Activated T-cell treated with anti-CD3 and anti-CD28 coated beads, Interleukin-2, amount 50 U/mL, for 4 hours (primary cell): ENCODE data around the gene RAB11FIP5. TPM values are rescaled to one million over a fixed set of nuclear protein-coding genes. Genes with fewer than 3 reads are reported as not detected.

Source experiments
- ATAC-seq, 2 donors: fragments of 200-7000 bp; cut with Tn5 transposase; one replicate each; pipeline ENCODE4 v1.10.0; 2021
- DNase-seq: peaks from one replicate; pipeline ENCODE4 v3.0.0-alpha.2; 2020
- H3K27me3 Mint-ChIP-seq: one replicate; pipeline ENCODE4 v1.8.0; 2021; ENCODE audit warnings: low read depth, mixed read lengths
- H3K36me3 Mint-ChIP-seq: one replicate; pipeline ENCODE4 v1.8.0; 2022; ENCODE audit warnings: mixed read lengths; ENCODE audit not compliant: insufficient read depth
- H3K4me1 Mint-ChIP-seq: one replicate; pipeline ENCODE4 v1.8.0; 2021; ENCODE audit warnings: low read depth, mixed read lengths
- H3K4me3 Mint-ChIP-seq: one replicate; pipeline ENCODE4 v1.8.0; 2021; ENCODE audit warnings: mild to moderate bottlenecking, moderate library complexity, mixed read lengths
- H3K9me3 Mint-ChIP-seq: one replicate; pipeline ENCODE4 v1.8.0; 2021; ENCODE audit warnings: mixed read lengths
- total RNA-seq, 3 donors: library from RNA; stranded (reverse); gene quantifications; one replicate each; pipeline ENCODE4 v1.2.1, GENCODE V29; 2021

RAB11FIP5 gene
- total RNA-seq, 3 donors from 2014 or later = 4.6 to 5.1 (median 5.0) TPM

GRCh38 chr2:73031095-73031678 lies 81.6 kb downstream of the RAB11FIP5 start:
- Mint-ChIP-seq H3K36me3 (no peaks in the 10 kb centered on the region), H3K9me3 (no peaks in the 10 kb centered on the region), H3K4me1 (no peaks in the 10 kb centered on the region), H3K4me3 (no peak overlapping the region), H3K27me3 (no peaks in the 10 kb centered on the region)
- ATAC-seq = no peak
- no peak for DNase-seq

- no peak overlapping the region for H3K4me3 Mint-ChIP-seq
- H3K4me1 Mint-ChIP-seq = no peaks in the 10 kb centered on the region
- ATAC-seq (no peak), DNase-seq (no peak)
- H3K9me3 Mint-ChIP-seq = no peaks in the 10 kb centered on the region
- H3K36me3 Mint-ChIP-seq = peaks cover 2% of the 10 kb centered on the region
- no peaks in the 10 kb centered on the region for H3K27me3 Mint-ChIP-seq
Observed at GRCh38 chr2:73028841-73029240, 83.9 kb downstream of the RAB11FIP5 start.

- H3K36me3 Mint-ChIP-seq = peaks cover 7% of the 10 kb centered on the region
- ATAC-seq = no peak
- H3K9me3 Mint-ChIP-seq = no peaks in the 10 kb centered on the region
- H3K4me3 Mint-ChIP-seq = no peak overlapping the region
- no peaks in the 10 kb centered on the region for H3K27me3 Mint-ChIP-seq
- no peak for DNase-seq
- H3K4me1 Mint-ChIP-seq = no peaks in the 10 kb centered on the region
Observed at GRCh38 chr2:73027340-73027739, 85.4 kb downstream of the RAB11FIP5 start.

GRCh38 chr2:73023497-73023896 lies 89.3 kb downstream of the RAB11FIP5 start:
- H3K4me1 Mint-ChIP-seq = no peaks in the 10 kb centered on the region
- no peaks in the 10 kb centered on the region for H3K9me3 Mint-ChIP-seq
- H3K36me3 Mint-ChIP-seq = peaks cover 7% of the 10 kb centered on the region
- H3K27me3 Mint-ChIP-seq = no peaks in the 10 kb centered on the region
- ATAC-seq (no peak), DNase-seq (no peak)
- no peak overlapping the region for H3K4me3 Mint-ChIP-seq

Other genes with a start within 250 kb of the RAB11FIP5 start
- gene SPR, start 225.5 kb downstream of the RAB11FIP5 start, total RNA-seq = 10 to 100 TPM in 1 of 3 donors, 1 to 10 TPM in 2; 7.7 to 11.2 (median 8.5) TPM
- gene EMX1, start 195.4 kb downstream of the RAB11FIP5 start, total RNA-seq = under 1 TPM in 1 of 3 donors, not detected in 2; 0.08 TPM
- gene SFXN5, start 41.2 kb downstream of the RAB11FIP5 start, total RNA-seq = 1 to 10 TPM; 5.2 to 7.3 (median 5.3) TPM
- not detected for gene NOTO, start 89.6 kb upstream of the RAB11FIP5 start, total RNA-seq
- gene SMYD5, start 101.3 kb upstream of the RAB11FIP5 start, total RNA-seq = 10 to 100 TPM; 70.8 to 78.4 (median 74.4) TPM
- gene PRADC1, start 120.3 kb upstream of the RAB11FIP5 start, total RNA-seq = 10 to 100 TPM; 29.5 to 32.3 (median 30.5) TPM
- gene CCT7, start 121.4 kb upstream of the RAB11FIP5 start, total RNA-seq = 1,000 to 10,000 TPM in 1 of 3 donors, 100 to 1,000 TPM in 2; 924 to 1,031 (median 969) TPM
- 10 to 100 TPM; 18.8 to 28.1 (median 27.6) TPM for gene FBXO41, start 171.5 kb upstream of the RAB11FIP5 start, total RNA-seq
- 1 to 10 TPM in 1 of 3 donors, under 1 TPM in 2; 0.79 to 1.1 (median 0.87) TPM for gene EGR4, start 180.6 kb upstream of the RAB11FIP5 start, total RNA-seq